HepG2 (cell line): ENCODE measurements around the gene AMIGO3. TPM values are rescaled to one million over a fixed set of nuclear protein-coding genes. Genes with fewer than 3 reads are reported as not detected.
A peak's percentile ranks its signal among the peaks of the same experiment; 100 is the strongest.

Experiments
- ATAC-seq: fragments of 200-7000 bp; cut with Tn5 transposase; 3 replicates; pipeline ENCODE4 v1.9.1; 2020; ENCODE audit warnings: mild to moderate bottlenecking, moderate library complexity
- BruUV-seq: library from RNA; stranded (reverse); fragments of 400-500 nt; replicated peaks from 2 replicates; lab custom pipeline; 2021; lab: Mats Ljungman, UMichigan
- CTCF ChIA-PET: fragments of 300-600 bp; formaldehyde crosslinking; extraction: SDS; loops from one replicate; lab custom pipeline; 2021; ENCODE audit warnings: low total read pairs, inconsistent platforms, low intra/inter-chr PET ratio; lab: Yijun Ruan, JAX
- POLR2A ChIA-PET: fragments of 350-600 bp; sonication (Branson Sonifier 250); formaldehyde crosslinking; loops from one replicate; lab custom pipeline; 2020; ENCODE audit warnings: antibody characterized with exemption, inconsistent platforms; lab: Yijun Ruan, JAX
- DNase-seq: peaks from one replicate; pipeline ENCODE4 v3.0.0-alpha.2; 2015; ENCODE audit warnings: low spot score
- FAIRE-seq: peaks from 3 replicates; lab custom pipeline; 2011; peaks lifted over from hg19 to GRCh38; lab: Jason Lieb, UNC
- H2AFZ ChIP-seq: one replicate; pipeline ENCODE4 v1.6.1; 2011; ENCODE audit warnings: low read length, inconsistent platforms
- H3K27ac ChIP-seq: fragments of 300-600 bp; 3 replicates; pipeline ENCODE4 v1.8.0; 2011; ENCODE audit warnings: mixed run types, mild to moderate bottlenecking, mixed read lengths, low read length, inconsistent platforms; ENCODE audit not compliant: insufficient read depth; ENCODE audit errors: extremely low read length
- H3K27me3 ChIP-seq, 2 experiments: fragments of 200-600 bp in 1 of 2; 2 replicates in 1 of 2; 3 replicates in 1 of 2; pipeline versions ENCODE4 v1.6.0 to v1.8.0; 2011; ENCODE audit warnings: low read length in 2 of 2, mild to moderate bottlenecking in 2 of 2, moderate library complexity in 2 of 2, inconsistent platforms in 1 of 2; ENCODE audit not compliant: insufficient read depth in 2 of 2, control insufficient read depth in 1 of 2
- H3K36me3 ChIP-seq, 2 experiments: fragments of 200-600 bp in 1 of 2; replicated peaks in 1 of 2; 2 replicates in 1 of 2; 3 replicates in 1 of 2; pipeline versions ENCODE4 v1.5.1 to v1.8.0; 2011; ENCODE audit warnings: low read length in 2 of 2, inconsistent platforms in 1 of 2; ENCODE audit not compliant: insufficient read depth in 2 of 2, control insufficient read depth in 1 of 2
- H3K4me1 ChIP-seq: 2 replicates; pipeline ENCODE4 v1.5.1; 2012; ENCODE audit warnings: low read length, inconsistent platforms; ENCODE audit not compliant: insufficient read depth
- H3K4me2 ChIP-seq: 2 replicates; pipeline ENCODE4 v1.6.0; 2011; ENCODE audit warnings: low read depth, low read length, inconsistent platforms
- H3K4me3 ChIP-seq, 3 experiments: fragments of 200-600 bp in 1 of 3; sonication (generic), shearing (Covaris generic) in 1 of 3; replicated peaks in 1 of 3; 2 replicates each; pipeline ENCODE4 v1.5.1; 2011 to 2016; ENCODE audit warnings: low read length in 3 of 3, inconsistent platforms in 2 of 3, low read depth in 2 of 3, mild to moderate bottlenecking in 2 of 3, control low read depth in 1 of 3, mixed read lengths in 1 of 3; ENCODE audit not compliant: insufficient read depth in 1 of 3
- H3K79me2 ChIP-seq: one replicate; pipeline ENCODE4 v1.6.1; 2011; ENCODE audit warnings: low read length, inconsistent platforms; ENCODE audit not compliant: insufficient read depth
- H3K9ac ChIP-seq: 2 replicates; pipeline ENCODE4 v1.6.0; 2011; ENCODE audit warnings: mild to moderate bottlenecking, low read depth, low read length, inconsistent platforms; ENCODE audit not compliant: insufficient read depth
- H3K9me3 ChIP-seq: 2 replicates; pipeline ENCODE4 v1.5.1; 2012; ENCODE audit warnings: mild to moderate bottlenecking, low read length
- H4K20me1 ChIP-seq: 2 replicates; pipeline ENCODE4 v1.6.0; 2011; ENCODE audit warnings: inconsistent platforms, mild to moderate bottlenecking, low read length, moderate library complexity; ENCODE audit not compliant: insufficient read depth
- CCAR2 ChIP-seq: fragments of 200-400 bp; formaldehyde crosslinking; optimal IDR thresholded peaks from 2 replicates; pipeline ENCODE3; 2018; ENCODE audit warnings: low read depth, mild to moderate bottlenecking, low read length, moderate library complexity
- RXRB ChIP-seq: IDR thresholded peaks from 2 replicates; pipeline ENCODE4 v1.6.1; 2016; ENCODE audit warnings: borderline replicate concordance, missing genetic modification reagents, missing compliant biosample characterization
- SRSF1 ChIP-seq: fragments of 200-400 bp; formaldehyde crosslinking; optimal IDR thresholded peaks from 2 replicates; pipeline ENCODE3; 2017; ENCODE audit warnings: mild to moderate bottlenecking, low read depth, low read length, moderate library complexity
- U2AF1 ChIP-seq: fragments of 200-400 bp; formaldehyde crosslinking; optimal IDR thresholded peaks from 2 replicates; pipeline ENCODE3; 2017; ENCODE audit warnings: mild to moderate bottlenecking, low read depth, low read length
- UBTF ChIP-seq: sonication (generic); formaldehyde crosslinking; IDR thresholded peaks from 2 replicates; pipeline ENCODE4 v1.4.0; 2020; ENCODE audit warnings: mild to moderate bottlenecking, missing genetic modification reagents
- ZFP62 ChIP-seq: sonication (generic); formaldehyde crosslinking; IDR thresholded peaks from 2 replicates; pipeline ENCODE4 v1.4.0; 2020; ENCODE audit warnings: missing genetic modification reagents
- ZFY ChIP-seq: sonication (generic); formaldehyde crosslinking; IDR thresholded peaks from 2 replicates; pipeline ENCODE4 v1.4.0; 2020; ENCODE audit warnings: missing genetic modification reagents
- ZNF207 ChIP-seq: fragments of 450-650 bp; IDR thresholded peaks from 2 replicates; pipeline ENCODE4 v1.6.1; 2016; ENCODE audit warnings: antibody characterized with exemption, borderline replicate concordance
- ZNF333 ChIP-seq: sonication (generic); formaldehyde crosslinking; IDR thresholded peaks from 2 replicates; pipeline ENCODE4 v1.4.0; 2020; ENCODE audit warnings: mild to moderate bottlenecking, missing genetic modification reagents, borderline replicate concordance
- ZNF513 ChIP-seq: sonication (generic); formaldehyde crosslinking; conservative IDR thresholded peaks from 2 replicates; pipeline ENCODE4 v1.5.0; 2020; ENCODE audit warnings: missing genetic modification reagents
- ZNF589 ChIP-seq: sonication (generic); formaldehyde crosslinking; conservative IDR thresholded peaks from 2 replicates; pipeline ENCODE4 v1.8.0; 2022; ENCODE audit warnings: mild to moderate bottlenecking, moderate library complexity, missing genetic modification reagents
- WGBS: methylation state at CpG from one replicate; pipeline ENCODE4 v1.1.6; 2017; ENCODE audit warnings: low lambda C conversion rate; 5-methylcytosine and 5-hydroxymethylcytosine counted together
- in situ Hi-C: cut with HindIII; loops from 2 replicates; pipeline ENCODE4 v1.10.0; 2017; ENCODE audit warnings: low pct_unique_long_range_greater_than_20kb; ENCODE audit not compliant: extremely low pct_ligation_motif_present
- intact Hi-C: fragments of 100-400 bp; cut with micrococcal nuclease; formaldehyde crosslinking; loops from one replicate; pipeline ENCODE4 v1.10.0; 2022; ENCODE audit not compliant: unreplicated experiment
- polyA plus RNA-seq, 8 experiments: library from polyadenylated mRNA; depleted of rRNA in 3 of 8; stranded (reverse) in 7 of 8; unstranded in 1 of 8; fragments of >200 nt; fragmentation: Illumina TruSeq in 4 of 8; extraction: Trizol in 4 of 8; gene quantifications; 2 replicates each; pipeline versions ENCODE4 v1.2.1 to v1.2.3, GENCODE V29; 2011 to 2016; ENCODE audit warnings: low read depth in 4 of 8, missing spikeins in 1 of 8, mixed read lengths in 1 of 8; ENCODE audit not compliant: insufficient read depth in 1 of 8
- total RNA-seq, 5 experiments: library from RNA; depleted of rRNA; stranded (reverse); fragments of >200 nt; fragmentation: Illumina TruSeq; extraction: Trizol; gene quantifications; 2 replicates each; pipeline ENCODE4 v1.2.3, GENCODE V29; 2016; ENCODE audit warnings: low read depth in 1 of 5

Gene AMIGO3
- total and polyA plus RNA-seq, 2 of the 13 experiments (the other 11 are each of a cell fraction or from before 2014, with no cell fraction given), result 0.35 TPM; not detected in 1

GRCh38 chr3:49716691-49717210, 2.7 kb downstream of the AMIGO3 start:
- ChIA-PET CTCF (no interaction called here), POLR2A (no interaction called here)
- BruUV-seq, result no TSS peak
- Histone ChIP-seq H3K79me2 (no peaks in the 10 kb centered on the region), H3K9me3 (no peaks in the 10 kb centered on the region), H3K27ac (no peak overlapping the region), H3K27me3 (no peaks in the 10 kb centered on the region), H2AFZ (no peak overlapping the region), H3K4me1 (peaks cover 21% of the 10 kb centered on the region)
- in situ Hi-C loops, result no loop called here
- ATAC-seq (no peak), DNase-seq (no peak), FAIRE-seq (no peak)
- intact Hi-C loops, result no loop called here
- WGBS, result 98% methylated on average over 9 of the region's 16 CpGs
- TF ChIP-seq CCAR2 (no peak), ZFY (0 out of 2 replicates have a peak, but pooled peaks have one; percentile 15)
- TF ChIP-seq, all 625 proteins: peak for 1
- Histone ChIP-seq H3K4me2 (no peak overlapping the region), H4K20me1 (no peaks in the 10 kb centered on the region), H3K4me3 (no peak overlapping the region), H3K9ac (no peak overlapping the region), H3K36me3 (peaks cover 14 to 16% of the 10 kb centered on the region in 2 experiments; a peak in 4 of 5 replicates)

GRCh38 chr3:49716169-49716568, 3.3 kb downstream of the AMIGO3 start:
- POLR2A ChIA-PET, result no interaction called here
- in situ Hi-C loops, result no loop called here
- BruUV-seq, result no TSS peak
- TF ChIP-seq ZNF589 (CRISPR knock-in tag) (no peak), ZFP62 (CRISPR knock-in tag) (no peak), UBTF (CRISPR knock-in tag) (no peak), SRSF1 (no peak), ZNF333 (CRISPR knock-in tag) (no peak), ZNF207 (no peak), ZNF513 (CRISPR knock-in tag) (no peak), RXRB (CRISPR knock-in tag) (no peak), U2AF1 (no peak)

More at GRCh38 chr3:49716169-49716568, 3.3 kb downstream of the AMIGO3 start:
- Histone ChIP-seq H3K9ac (no peak overlapping the region), H3K4me1 (peaks cover 23% of the 10 kb centered on the region), H3K27me3 (no peaks in the 10 kb centered on the region), H3K79me2 (no peaks in the 10 kb centered on the region), H3K9me3 (no peaks in the 10 kb centered on the region), H3K27ac (no peak overlapping the region), H3K36me3 (peaks cover 9 to 16% of the 10 kb centered on the region in 2 experiments; a peak in 4 of 5 replicates), H3K4me2 (no peak overlapping the region), H2AFZ (no peak overlapping the region), H4K20me1 (no peaks in the 10 kb centered on the region), H3K4me3 (no peak overlapping the region)
- WGBS, result 100% methylated on average over 5 of the region's 7 CpGs
- intact Hi-C loops, result no loop called here
- FAIRE-seq (no peak), ATAC-seq (no peak), DNase-seq (no peak)
- CTCF ChIA-PET, result no interaction called here
